ENCODE results near the gene IGF2R.
A peak's percentile ranks its signal among the peaks of the same experiment; 100 is the strongest.
"Not testable (repeated sequence)": the region's sequence is repeated elsewhere in the genome, so short reads cannot be mapped to it uniquely, and the experiment has no call there.

Gene IGF2R

GRCh38 chr6:159968295-159969203 is at the start of gene IGF2R:
TSS of gene IGF2R (plus strand) at chr6:159969082. CDS start at chr6:159969247, 165 bp downstream.
- peak; percentile 95 for DNase-seq

- no peak for DNase-seq
Measured at GRCh38 chr6:159919800-159920199, 49.1 kb upstream of the IGF2R start.

GRCh38 chr6:159924150-159924549 is 44.7 kb upstream of the IGF2R start:
- DNase-seq: not testable (repeated sequence)

- no peak for DNase-seq
Measured at GRCh38 chr6:159926542-159927203, 42.2 kb upstream of the IGF2R start.

GRCh38 chr6:159929819-159930218 is 39.1 kb upstream of the IGF2R start:
- peak; percentile 56 for DNase-seq

GRCh38 chr6:159931112-159931511 is 37.8 kb upstream of the IGF2R start:
- no peak for DNase-seq

- peak; percentile 34 for DNase-seq
Measured at GRCh38 chr6:159931846-159932245, 37.0 kb upstream of the IGF2R start.

GRCh38 chr6:159933077-159933476 is 35.8 kb upstream of the IGF2R start:
- no peak for DNase-seq

- DNase-seq: no peak
Measured at GRCh38 chr6:159934181-159934580, 34.7 kb upstream of the IGF2R start.

- DNase-seq: no peak
Measured at GRCh38 chr6:159935065-159935464, 33.8 kb upstream of the IGF2R start.

GRCh38 chr6:159935633-159936032 is 33.2 kb upstream of the IGF2R start:
- DNase-seq: no peak

- DNase-seq: no peak
Measured at GRCh38 chr6:159939591-159940016, 29.3 kb upstream of the IGF2R start.

GRCh38 chr6:159941286-159942113 is 27.4 kb upstream of the IGF2R start:
- peak; percentile 45 for DNase-seq

- DNase-seq: no peak
Measured at GRCh38 chr6:159943101-159943632, 25.7 kb upstream of the IGF2R start.

GRCh38 chr6:159943968-159944598 is 24.8 kb upstream of the IGF2R start:
- no peak for DNase-seq

GRCh38 chr6:159945801-159946392 is 23.0 kb upstream of the IGF2R start:
- no peak for DNase-seq

- no peak for DNase-seq
Measured at GRCh38 chr6:159946912-159947311, 22.0 kb upstream of the IGF2R start.

- DNase-seq: no peak
Measured at GRCh38 chr6:159948199-159948598, 20.7 kb upstream of the IGF2R start.

GRCh38 chr6:159951772-159952171 is 17.1 kb upstream of the IGF2R start:
- DNase-seq: no peak

- DNase-seq: no peak
Measured at GRCh38 chr6:159952289-159953005, 16.4 kb upstream of the IGF2R start.

GRCh38 chr6:159953091-159953601 is 15.7 kb upstream of the IGF2R start:
- no peak for DNase-seq
